Activated CD4-positive, CD25-positive, alpha-beta regulatory T cell treated with anti-CD3 and anti-CD28 coated beads, Interleukin-2, amount 50 U/mL, for 24 hours (primary cell): ENCODE results near the gene ABCD1.
"Not testable (repeated sequence)": the region's sequence is repeated elsewhere in the genome, so short reads cannot be mapped to it uniquely, and the experiment has no call there.

ENCODE experiments used
- ATAC-seq, 2 donors: fragments of 150-1000 bp; cut with Tn5 transposase; one replicate each; pipeline ENCODE4 v1.10.0; 2021; ENCODE audit warnings: mild to moderate bottlenecking in 1 of 2, moderate library complexity in 1 of 2

ABCD1 gene

GRCh38 chrX:153714256-153714655 is 10.4 kb upstream of the ABCD1 start:
- ATAC-seq, result no peak

GRCh38 chrX:153717445-153717844 is 7.2 kb upstream of the ABCD1 start:
- ATAC-seq, result no peak

GRCh38 chrX:153719238-153719637 is 5.4 kb upstream of the ABCD1 start:
- no peak for ATAC-seq

GRCh38 chrX:153719701-153720100 is 5.0 kb upstream of the ABCD1 start:
- ATAC-seq, result no peak

- no peak for ATAC-seq
Measured at GRCh38 chrX:153722704-153723350, 1.8 kb upstream of the ABCD1 start.

GRCh38 chrX:153723351-153724251 is 1.1 kb upstream of the ABCD1 start:
- ATAC-seq, result peak; percentile 33 to 34

GRCh38 chrX:153725039-153725831 is 579 bp downstream of the ABCD1 start:
- ATAC-seq, result no peak

GRCh38 chrX:153725832-153726285 is 1.2 kb downstream of the ABCD1 start:
- no peak for ATAC-seq

GRCh38 chrX:153726286-153727122 is 1.8 kb downstream of the ABCD1 start:
- ATAC-seq, result no peak

- ATAC-seq, result no peak
Measured at GRCh38 chrX:153727123-153727931, 2.7 kb downstream of the ABCD1 start.

- ATAC-seq, result no peak
Measured at GRCh38 chrX:153728095-153728494, 3.4 kb downstream of the ABCD1 start.

GRCh38 chrX:153728951-153729631 is 4.4 kb downstream of the ABCD1 start:
- ATAC-seq, result no peak

GRCh38 chrX:153730115-153730514 is 5.5 kb downstream of the ABCD1 start:
- ATAC-seq, result not testable (repeated sequence)

- ATAC-seq, result no peak
Measured at GRCh38 chrX:153731117-153731844, 6.6 kb downstream of the ABCD1 start.

- ATAC-seq, result no peak
Measured at GRCh38 chrX:153731845-153732215, 7.2 kb downstream of the ABCD1 start.

- ATAC-seq, result no peak
Measured at GRCh38 chrX:153732401-153732800, 7.7 kb downstream of the ABCD1 start.

- no peak for ATAC-seq
Measured at GRCh38 chrX:153733651-153734240, 9.1 kb downstream of the ABCD1 start.

GRCh38 chrX:153734871-153735270 is 10.2 kb downstream of the ABCD1 start:
- no peak for ATAC-seq

- peak in 1 of 2 donors; percentile 56 for ATAC-seq
Measured at GRCh38 chrX:153735274-153735673, 10.6 kb downstream of the ABCD1 start.
